GM13977 (cell line): Measurements from ENCODE around the gene DNAJC5.
"Not testable (repeated sequence)": the region's sequence is repeated elsewhere in the genome, so short reads cannot be mapped to it uniquely, and the experiment has no call there.

ENCODE experiments used
- DNase-seq: peaks from one replicate; pipeline ENCODE4 v3.0.0; 2012; ENCODE audit warnings: low spot score
- in situ Hi-C: fragments of 300-500 bp; cut with MboI; formaldehyde crosslinking; loops from one replicate; pipeline ENCODE4 v1.12.0; 2022; ENCODE audit warnings: low sequenced_read_pairs, low pct_unique_long_range_greater_than_20kb, mixed read lengths, inconsistent platforms; ENCODE audit not compliant: unreplicated experiment
- TF ChIP-seq, protein P1 (sequence below): IDR thresholded peaks from 2 replicates; pipeline ENCODE4 v1.5.1; 2012; ENCODE audit warnings: mild to moderate bottlenecking, control low read depth; ENCODE audit not compliant: insufficient read depth; ENCODE audit errors: extremely low read depth, missing control alignments

The DNAJC5 gene

DNA sequence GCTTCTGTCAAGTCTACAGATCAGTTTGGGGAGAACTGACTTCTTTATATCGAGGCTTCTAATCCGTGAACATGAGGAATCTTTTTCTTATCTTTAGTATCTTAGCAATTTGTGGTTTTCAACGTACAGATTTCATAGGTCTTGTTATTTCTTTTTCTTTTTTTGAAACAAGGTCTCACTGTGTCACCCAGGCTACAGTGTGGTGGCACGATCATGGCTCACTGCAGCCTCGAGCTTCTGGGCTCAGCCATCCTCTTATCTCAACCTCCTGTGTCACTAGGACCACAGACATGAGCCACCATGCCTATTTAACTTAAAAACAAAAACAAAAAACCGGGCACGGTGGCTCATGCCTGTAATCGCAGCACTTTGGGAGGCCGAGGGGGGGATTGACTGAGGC lies 29.3 kb downstream of the DNAJC5 start:
- in situ Hi-C loops, result no loop called here

DNA sequence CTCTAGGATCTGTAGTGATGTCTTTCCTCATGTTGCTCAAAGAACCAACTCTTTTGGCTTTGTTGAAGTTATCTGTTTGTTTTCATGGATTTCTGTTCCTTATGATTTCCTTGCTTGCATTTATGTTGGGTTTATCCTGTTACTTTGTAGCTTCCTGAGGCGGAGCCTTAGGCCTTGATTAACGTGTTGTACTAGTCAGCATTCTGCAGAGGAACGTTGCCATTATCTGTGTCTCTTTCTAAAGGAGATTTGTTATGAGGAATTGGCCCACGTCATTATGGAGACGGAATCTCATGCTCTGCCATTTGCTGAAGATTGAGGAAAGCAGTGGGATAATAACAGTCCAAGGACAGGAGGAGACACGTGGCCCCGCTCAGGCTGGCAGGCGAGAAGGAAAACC lies 31.4 kb downstream of the DNAJC5 start:
- no peak for DNase-seq
- TF ChIP-seq, protein P1, sequence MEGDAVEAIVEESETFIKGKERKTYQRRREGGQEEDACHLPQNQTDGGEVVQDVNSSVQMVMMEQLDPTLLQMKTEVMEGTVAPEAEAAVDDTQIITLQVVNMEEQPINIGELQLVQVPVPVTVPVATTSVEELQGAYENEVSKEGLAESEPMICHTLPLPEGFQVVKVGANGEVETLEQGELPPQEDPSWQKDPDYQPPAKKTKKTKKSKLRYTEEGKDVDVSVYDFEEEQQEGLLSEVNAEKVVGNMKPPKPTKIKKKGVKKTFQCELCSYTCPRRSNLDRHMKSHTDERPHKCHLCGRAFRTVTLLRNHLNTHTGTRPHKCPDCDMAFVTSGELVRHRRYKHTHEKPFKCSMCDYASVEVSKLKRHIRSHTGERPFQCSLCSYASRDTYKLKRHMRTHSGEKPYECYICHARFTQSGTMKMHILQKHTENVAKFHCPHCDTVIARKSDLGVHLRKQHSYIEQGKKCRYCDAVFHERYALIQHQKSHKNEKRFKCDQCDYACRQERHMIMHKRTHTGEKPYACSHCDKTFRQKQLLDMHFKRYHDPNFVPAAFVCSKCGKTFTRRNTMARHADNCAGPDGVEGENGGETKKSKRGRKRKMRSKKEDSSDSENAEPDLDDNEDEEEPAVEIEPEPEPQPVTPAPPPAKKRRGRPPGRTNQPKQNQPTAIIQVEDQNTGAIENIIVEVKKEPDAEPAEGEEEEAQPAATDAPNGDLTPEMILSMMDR, result no peak
- in situ Hi-C loops, result no loop called here

More for the DNA sequence above, 29.3 kb downstream of the DNAJC5 start:
- DNase-seq, result no peak
- TF ChIP-seq, protein P1, result no peak

DNA sequence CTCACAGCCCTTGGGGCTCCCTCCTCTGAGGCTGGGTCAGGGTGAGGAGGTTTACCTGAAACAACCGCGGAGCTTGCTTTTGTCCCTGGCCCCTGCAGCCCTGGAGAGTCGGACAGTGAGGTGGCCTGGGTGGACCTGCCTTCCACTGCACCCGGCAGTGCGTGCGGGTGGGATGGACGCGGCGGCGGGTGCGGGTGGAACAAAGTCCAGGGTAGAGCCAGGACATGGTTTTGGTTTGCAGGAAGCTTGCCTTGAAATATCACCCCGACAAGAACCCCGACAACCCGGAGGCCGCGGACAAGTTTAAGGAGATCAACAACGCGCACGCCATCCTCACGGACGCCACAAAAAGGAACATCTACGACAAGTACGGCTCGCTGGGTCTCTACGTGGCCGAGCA lies 34.1 kb downstream of the DNAJC5 start:
- in situ Hi-C loops, result no loop called here
- TF ChIP-seq, protein P1, result no peak
- no peak for DNase-seq

DNA sequence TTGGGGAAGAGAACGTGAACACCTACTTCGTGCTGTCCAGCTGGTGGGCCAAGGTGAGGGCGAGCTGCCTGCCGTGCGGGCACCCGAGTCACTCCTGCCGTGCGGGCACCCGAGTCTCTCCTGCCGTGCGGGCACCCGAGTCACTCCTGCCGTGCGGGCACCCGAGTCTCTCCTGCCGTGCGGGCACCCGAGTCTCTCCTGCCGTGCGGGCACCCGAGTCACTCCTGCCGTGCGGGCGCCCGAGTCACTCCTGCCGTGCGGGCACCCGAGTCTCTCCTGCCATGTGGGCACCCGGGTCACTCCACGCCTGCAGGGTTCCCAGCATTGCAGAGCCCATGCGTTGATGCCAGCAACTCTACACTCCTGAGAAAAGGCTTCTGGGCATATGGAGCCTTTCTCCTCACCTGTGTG lies 34.6 kb downstream of the DNAJC5 start:
- DNase-seq, result not testable (repeated sequence)

DNA sequence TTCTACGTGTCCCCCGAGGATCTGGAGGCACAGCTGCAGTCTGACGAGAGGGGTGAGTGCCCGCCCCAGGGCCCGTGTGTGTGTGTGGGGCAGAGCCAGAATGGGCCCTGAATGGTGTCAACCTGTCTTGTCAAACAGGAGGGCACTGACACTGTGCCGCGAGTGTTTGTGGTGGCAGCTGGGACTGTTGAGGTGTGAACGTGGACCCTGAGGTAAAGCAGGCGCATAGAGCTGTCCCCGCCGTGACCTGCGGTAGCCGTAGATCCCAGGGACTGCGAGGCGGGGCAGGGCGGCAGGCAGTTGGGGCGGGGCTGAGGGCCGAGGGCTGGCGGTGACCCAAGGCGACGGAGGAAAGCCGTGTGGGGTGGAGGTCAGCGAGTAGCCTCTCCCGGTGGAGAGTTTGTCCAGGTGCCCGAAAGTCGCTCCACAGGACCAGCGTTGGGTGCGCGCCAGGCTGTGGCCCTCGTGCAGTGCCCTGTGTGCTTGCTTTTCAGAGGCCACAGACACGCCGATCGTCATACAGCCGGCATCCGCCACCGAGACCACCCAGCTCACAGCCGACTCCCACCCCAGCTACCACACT lies 36.1 kb downstream of the DNAJC5 start:
- in situ Hi-C loops, result no loop called here

More for the DNA sequence above, 34.6 kb downstream of the DNAJC5 start:
- in situ Hi-C loops, result not testable (repeated sequence)

DNA sequence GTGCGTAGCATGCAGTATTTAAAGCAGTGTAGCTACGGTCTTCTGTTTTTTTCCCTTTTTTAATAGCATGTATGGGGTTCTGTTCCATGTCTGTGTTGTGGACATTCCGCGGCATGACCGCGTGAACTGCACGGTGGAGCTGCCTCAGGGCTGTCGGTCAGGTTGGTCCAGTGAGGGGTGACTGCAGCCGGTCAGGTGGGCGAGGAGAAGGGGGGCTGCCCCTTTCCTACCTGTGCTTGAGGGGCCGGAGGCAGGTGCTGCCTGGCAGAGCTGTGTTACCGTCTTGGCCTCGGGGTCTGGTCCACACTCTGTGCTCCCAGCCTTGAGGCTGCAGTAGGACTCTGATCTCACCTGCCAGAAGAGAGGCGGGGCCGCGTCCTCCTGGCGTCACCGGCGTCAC lies 36.8 kb downstream of the DNAJC5 start:
- DNase-seq, result no peak
- in situ Hi-C loops, result no loop called here
- TF ChIP-seq, protein P1, result no peak

More for the DNA sequence above, 36.1 kb downstream of the DNAJC5 start:
- TF ChIP-seq, protein P1, result no peak
- no peak for DNase-seq

DNA sequence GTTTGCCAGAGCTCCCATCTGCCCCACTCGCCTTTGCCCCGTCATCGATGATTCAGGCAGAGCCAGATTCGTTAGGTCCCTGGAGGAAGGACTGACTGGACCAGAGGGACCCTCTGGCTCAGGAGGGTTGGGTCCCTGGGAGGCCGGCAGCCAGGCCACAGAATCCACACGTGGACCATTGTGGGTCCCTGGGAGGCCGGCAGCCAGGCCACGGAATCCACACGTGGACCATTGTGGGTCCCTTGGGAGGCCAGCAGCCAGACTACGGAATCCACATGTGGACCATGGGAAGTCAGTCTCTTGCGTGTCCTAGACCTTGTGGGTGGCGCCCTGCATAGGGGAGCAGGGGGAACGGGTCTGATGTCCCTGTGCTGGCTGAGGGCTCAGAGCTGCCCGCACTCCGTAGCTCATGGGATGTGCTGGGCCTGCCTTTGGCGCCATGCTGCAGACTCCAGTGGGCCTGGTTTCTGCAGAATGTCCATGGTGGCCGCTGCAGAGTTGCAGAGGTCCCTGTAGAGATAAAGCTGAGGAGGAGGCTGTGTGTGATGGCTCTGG lies 37.8 kb downstream of the DNAJC5 start:
- DNase-seq, result no peak
- in situ Hi-C loops, result no loop called here
- TF ChIP-seq, protein P1, result no peak
